IPS-NIHi11 (cell line): Measurements from ENCODE around the gene CFAP100.

ENCODE experiments used
- DNase-seq: peaks from one replicate; pipeline ENCODE4 v3.0.0; 2012; ENCODE audit warnings: mixed read lengths, low spot score

The CFAP100 gene

DNA sequence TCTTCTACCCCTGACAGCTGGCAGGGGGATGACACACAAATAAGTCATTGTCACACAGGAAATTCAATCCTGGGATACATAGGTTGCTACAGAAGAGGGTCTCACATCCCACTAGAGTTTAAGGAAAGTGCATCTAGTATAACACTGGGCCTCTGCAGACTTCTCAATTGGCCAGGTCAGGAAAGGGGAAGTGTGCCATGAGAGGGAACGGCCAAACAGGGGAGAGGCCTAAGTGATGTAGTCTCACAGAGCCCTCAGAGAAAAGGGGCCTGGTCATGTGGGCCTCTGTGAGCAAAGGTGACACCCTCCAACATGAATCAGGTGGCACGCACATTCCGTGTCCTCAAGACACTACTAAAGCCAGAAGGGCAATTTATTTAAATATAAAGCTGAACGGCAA, 69.8 kb downstream of the CFAP100 start:
- DNase-seq = no peak

- no peak for DNase-seq
Measured at GRCh38 chr3:126464997-126465396, 70.3 kb downstream of the CFAP100 start.

GRCh38 chr3:126465928-126466544, 71.3 kb downstream of the CFAP100 start:
- DNase-seq = no peak

DNA sequence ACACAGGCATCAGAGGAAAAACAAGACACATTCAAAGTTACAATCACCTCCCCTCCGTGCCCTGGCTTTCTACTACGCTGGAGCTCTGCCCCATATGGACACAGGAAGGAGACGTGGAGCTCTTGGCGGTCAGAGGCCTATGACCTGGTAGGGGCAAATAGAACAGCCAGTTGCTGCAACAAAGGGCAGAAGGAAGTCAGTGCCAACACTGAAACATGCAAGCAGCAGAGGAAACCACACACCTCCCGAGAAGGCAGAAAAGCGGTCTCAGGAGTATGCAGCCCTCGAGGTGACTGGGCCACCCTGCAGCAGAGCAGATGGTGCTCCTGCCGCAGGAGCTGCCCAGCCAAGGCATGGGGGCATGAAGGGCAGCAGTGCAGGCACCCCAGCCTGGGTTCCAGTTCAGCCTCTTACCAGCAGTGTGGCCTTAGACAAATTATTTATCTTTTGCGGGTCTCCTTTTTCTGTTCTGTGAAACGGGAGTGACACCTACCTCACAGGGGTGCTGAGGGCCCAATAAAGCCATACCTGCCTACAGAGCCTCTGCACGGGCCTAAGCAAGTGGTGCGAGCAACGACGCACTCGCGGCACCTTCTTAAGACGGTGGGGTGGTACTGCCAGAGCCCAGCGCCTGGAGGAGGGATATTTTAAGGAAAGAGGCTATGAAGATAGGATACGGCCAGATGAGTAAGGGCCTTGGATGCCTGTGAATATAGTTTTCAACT, 72.3 kb downstream of the CFAP100 start:
- no peak for DNase-seq

DNA sequence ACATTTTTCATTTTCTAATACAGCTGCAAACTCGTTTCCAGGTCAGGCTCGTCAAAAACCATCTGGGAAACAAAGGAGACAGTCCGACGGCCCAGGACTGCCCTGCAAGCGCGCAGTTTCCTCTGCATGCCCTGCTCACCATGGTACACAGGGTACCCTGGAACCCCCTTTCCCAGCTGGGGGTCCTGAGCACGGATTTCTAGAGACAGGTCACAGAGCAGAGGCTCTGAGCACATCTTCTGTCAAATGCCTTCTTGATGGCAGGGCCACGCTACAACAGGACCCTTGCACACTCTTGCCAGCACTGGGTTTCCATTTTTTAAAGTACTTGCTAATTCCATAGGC, 72.9 kb downstream of the CFAP100 start:
- DNase-seq = no peak

GRCh38 chr3:126468028-126468891, 73.6 kb downstream of the CFAP100 start:
- DNase-seq = no peak

- no peak for DNase-seq
Measured at GRCh38 chr3:126469479-126469878, 74.8 kb downstream of the CFAP100 start.

GRCh38 chr3:126472277-126473006, 77.7 kb downstream of the CFAP100 start:
- no peak for DNase-seq

GRCh38 chr3:126473292-126474168, 78.8 kb downstream of the CFAP100 start:
- DNase-seq = no peak

DNA sequence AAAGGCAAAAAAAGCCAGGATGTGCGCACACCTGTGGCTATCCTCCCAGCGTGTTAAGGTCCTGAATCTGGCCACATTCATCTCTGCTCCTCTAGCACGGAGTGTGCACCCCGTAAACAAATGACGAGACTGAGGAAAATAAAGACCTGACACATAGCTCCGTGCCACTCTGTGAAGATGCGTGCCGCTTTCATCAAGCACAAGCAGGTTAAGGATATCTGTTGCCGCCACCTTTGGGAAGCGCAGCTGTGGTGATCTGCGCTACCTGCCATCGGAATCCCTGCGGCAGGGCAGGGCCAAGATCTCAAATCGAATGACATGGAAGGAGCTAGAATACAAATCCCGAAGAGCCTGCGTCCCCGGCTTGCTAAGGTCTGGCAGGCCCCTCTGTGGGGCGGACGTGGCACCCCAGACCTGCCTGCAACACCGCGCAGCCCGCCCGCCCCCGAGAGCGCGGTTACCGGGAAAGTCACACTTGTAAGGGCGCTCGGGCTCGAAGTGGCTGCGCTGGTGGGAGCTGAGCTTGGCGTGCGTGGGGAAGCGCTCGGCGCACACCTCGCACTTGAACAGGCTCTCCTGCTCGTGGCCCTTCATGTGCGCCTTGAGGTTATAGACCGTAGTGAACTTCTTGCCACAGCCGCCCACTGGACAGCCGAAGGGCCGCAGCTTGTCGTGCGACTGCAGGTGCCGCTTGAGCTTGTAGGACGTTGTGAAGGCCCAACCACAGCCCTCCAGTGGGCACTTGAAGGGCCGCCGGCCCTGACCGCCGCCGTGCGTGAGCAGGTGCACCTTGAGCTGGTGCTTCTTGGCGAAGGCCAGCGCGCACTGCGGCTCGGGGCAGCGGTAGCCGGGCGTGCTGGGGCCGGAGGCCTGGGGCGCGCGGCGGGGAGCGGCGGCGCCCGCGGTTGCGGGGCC, 80.0 kb downstream of the CFAP100 start:
- DNase-seq = peak; percentile 24

GRCh38 chr3:126475413-126476114, 80.9 kb downstream of the CFAP100 start, which contains the start of gene ZXDC:
TSS of gene ZXDC (minus strand) at chr3:126475891. CDS start at chr3:126475865, 26 bp downstream.
- peak; percentile 100 for DNase-seq

DNA sequence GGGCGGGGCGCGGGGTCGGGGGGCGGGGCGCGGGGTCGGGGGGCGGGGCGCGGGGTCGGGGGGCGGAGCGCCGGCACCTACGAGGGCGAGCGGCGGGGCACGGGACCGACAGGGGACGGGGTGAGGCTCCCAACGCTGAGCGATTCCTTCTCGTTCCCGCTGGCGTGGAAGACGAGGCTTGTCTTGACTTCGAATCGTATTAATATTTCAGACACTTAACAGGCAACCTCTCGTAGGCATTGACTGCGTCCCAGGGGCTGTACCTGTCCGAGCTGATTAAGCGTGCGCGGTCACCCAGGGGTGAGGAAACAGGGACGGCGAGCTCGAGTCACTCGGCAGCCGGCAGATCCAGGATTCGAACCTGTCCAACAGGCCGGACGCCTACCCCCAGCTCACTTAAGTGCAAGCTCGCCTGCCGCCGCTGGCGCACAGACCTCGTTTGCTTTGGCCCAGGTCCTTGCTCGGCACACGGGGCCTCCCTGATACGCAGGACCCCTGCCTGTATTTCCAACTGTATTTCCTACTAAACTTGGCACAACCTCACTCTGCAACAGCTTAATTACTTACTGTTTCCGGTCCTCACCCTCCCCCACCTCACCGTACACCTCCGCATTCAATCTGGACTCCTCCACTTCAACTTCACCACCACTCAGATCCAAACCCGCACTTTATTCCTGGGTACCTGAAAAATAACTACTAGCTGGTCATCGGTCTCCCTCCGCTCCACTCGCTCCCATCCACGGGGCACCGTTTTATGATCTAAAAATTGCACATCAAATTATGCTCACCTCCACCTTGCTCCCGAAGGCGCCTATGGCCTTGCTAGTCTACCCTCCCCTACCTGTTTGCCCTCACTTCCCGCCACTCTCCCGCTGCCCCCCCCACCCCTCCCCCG, 81.7 kb downstream of the CFAP100 start:
- DNase-seq = peak; percentile 93

DNA sequence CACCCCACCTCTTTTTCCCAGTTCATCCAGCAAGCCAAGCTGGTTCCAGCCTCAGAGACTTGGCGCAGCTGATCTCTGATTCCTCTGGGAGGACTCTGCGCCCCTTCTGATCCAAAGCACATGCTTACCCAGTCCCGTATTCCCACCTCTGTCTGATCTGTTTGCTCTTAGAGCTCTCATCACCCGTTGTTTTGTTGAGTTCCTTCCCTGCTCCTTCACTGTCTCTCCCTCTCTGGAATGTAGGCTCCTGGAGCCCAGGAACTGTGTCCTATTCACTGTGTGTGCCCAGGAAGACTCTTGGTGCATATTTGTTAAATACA, 82.3 kb downstream of the CFAP100 start:
- DNase-seq = no peak

DNA sequence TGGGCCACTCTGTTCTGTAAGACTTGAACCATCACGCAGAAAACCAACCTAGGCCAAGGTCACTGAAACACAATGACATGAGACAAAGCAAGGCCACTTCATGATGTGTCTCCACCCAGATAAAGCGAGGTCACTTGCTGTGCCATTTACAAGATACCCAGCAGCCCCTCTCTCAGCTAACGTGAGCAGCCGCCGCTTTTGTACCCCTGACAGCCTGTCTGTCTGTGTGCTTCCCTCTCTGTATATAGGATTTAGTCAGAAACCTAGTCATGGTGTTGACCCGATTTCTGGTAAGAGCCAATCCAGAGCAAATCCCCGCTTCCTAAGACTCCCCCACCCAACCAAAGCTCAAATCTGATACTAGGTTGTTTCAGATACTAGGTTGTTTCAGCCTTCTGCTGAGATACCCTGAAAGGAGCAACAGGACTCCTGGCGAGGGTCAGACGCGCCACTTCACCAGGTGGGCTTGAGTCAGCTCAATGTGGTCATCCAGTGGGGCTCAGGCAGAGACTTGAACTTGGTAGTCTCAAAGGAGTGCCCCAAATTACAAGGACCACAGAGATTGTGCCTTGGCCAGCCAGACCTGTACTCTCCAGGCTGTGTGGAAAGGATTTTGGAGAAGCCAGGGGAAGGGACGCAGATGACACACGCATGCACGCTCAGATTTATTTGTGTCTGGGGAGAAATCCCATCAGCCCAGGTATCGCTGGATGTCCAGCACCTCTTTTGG, 84.0 kb downstream of the CFAP100 start:
- no peak for DNase-seq

- DNase-seq = no peak
Measured at GRCh38 chr3:126479642-126480041, 84.9 kb downstream of the CFAP100 start.

GRCh38 chr3:126480206-126480605, 85.5 kb downstream of the CFAP100 start:
- DNase-seq = no peak

GRCh38 chr3:126480861-126481260, 86.2 kb downstream of the CFAP100 start:
- DNase-seq = no peak
